Measurements from ENCODE around the gene FBXW2.

DNA sequence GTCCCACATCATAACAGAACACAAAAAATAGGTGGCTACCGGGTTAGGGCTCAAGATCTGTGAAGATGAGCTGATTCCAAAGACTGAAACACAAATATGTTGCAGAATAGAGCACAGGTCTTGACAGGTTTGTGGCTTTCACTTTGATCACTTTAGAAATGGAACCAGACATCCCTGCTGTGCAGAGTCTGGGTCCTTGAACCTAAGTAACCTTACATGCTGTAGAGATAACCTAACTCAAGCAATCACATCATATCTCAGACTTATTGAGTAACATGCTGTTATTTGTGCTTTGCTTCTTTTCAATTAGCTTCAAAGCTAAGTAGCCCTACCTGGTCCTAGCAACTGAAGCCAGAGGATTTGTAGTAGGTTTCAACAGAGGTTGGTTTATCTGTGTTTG, 24.3 kb downstream of the FBXW2 start:
- TF ChIP-seq POLR2AphosphoS5 (IDR thresholded peaks at IDR 0.05; ENCODE audit: low read depth, low read length) (no peak), SIN3A (IDR thresholded peaks at IDR 0.05; ENCODE audit: borderline replicate concordance, insufficient read depth, low read length) (no peak), FOXP2 (optimal IDR thresholded peaks at IDR 0.05; ENCODE audit: borderline replicate concordance, extremely low read depth, extremely low read length, insufficient read depth) (no peak), TAF1 (IDR thresholded peaks at IDR 0.05; ENCODE audit: borderline replicate concordance, insufficient read depth, low read length) (no peak)
- TF ChIP-seq, protein P1, sequence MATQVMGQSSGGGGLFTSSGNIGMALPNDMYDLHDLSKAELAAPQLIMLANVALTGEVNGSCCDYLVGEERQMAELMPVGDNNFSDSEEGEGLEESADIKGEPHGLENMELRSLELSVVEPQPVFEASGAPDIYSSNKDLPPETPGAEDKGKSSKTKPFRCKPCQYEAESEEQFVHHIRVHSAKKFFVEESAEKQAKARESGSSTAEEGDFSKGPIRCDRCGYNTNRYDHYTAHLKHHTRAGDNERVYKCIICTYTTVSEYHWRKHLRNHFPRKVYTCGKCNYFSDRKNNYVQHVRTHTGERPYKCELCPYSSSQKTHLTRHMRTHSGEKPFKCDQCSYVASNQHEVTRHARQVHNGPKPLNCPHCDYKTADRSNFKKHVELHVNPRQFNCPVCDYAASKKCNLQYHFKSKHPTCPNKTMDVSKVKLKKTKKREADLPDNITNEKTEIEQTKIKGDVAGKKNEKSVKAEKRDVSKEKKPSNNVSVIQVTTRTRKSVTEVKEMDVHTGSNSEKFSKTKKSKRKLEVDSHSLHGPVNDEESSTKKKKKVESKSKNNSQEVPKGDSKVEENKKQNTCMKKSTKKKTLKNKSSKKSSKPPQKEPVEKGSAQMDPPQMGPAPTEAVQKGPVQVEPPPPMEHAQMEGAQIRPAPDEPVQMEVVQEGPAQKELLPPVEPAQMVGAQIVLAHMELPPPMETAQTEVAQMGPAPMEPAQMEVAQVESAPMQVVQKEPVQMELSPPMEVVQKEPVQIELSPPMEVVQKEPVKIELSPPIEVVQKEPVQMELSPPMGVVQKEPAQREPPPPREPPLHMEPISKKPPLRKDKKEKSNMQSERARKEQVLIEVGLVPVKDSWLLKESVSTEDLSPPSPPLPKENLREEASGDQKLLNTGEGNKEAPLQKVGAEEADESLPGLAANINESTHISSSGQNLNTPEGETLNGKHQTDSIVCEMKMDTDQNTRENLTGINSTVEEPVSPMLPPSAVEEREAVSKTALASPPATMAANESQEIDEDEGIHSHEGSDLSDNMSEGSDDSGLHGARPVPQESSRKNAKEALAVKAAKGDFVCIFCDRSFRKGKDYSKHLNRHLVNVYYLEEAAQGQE (IDR thresholded peaks at IDR 0.05; ENCODE audit: insufficient read depth in 1 of 2, low read depth in 2 of 2, low read length in 2 of 2): no peak

Measured in PFSK-1 (cell line).